Spleen (tissue), 11 donors: ENCODE results near the gene CXXC4. TPM values are rescaled to one million over a fixed set of nuclear protein-coding genes. Genes with fewer than 3 reads are reported as not detected.
A peak's percentile ranks its signal among the peaks of the same experiment; 100 is the strongest.

ENCODE experiments used
- DNase-seq: peaks from one replicate; pipeline ENCODE4 v3.0.0-alpha.2; 2020
- H3K27ac ChIP-seq, 8 donors: fragments of 200-600 bp; sonication (generic) in 7 of 8; 1 replicate in 4 of 8; 2 replicates in 4 of 8; pipeline versions ENCODE4 v1.5.0 to v1.8.0; 2016 to 2021; ENCODE audit warnings: inconsistent platforms in 4 of 8, mild to moderate bottlenecking in 4 of 8, moderate library complexity in 1 of 8
- H3K27me3 ChIP-seq, 7 donors: fragments of 200-600 bp; sonication (generic) in 6 of 7; replicated peaks in 1 of 7; 1 replicate in 4 of 7; 2 replicates in 3 of 7; pipeline versions ENCODE4 v1.5.0 to v1.8.0; 2016 to 2021; ENCODE audit warnings: inconsistent platforms in 3 of 7, mild to moderate bottlenecking in 1 of 7
- H3K36me3 ChIP-seq, 6 donors: fragments of 200-600 bp; sonication (generic) in 5 of 6; 1 replicate in 4 of 6; 2 replicates in 2 of 6; pipeline versions ENCODE4 v1.5.0 to v1.8.0; 2016 to 2021; ENCODE audit warnings: inconsistent platforms in 2 of 6
- H3K4me1 ChIP-seq, 6 donors: fragments of 200-600 bp; sonication (generic) in 5 of 6; 1 replicate in 3 of 6; 2 replicates in 3 of 6; pipeline versions ENCODE4 v1.5.0 to v1.8.0; 2016 to 2021; ENCODE audit warnings: inconsistent platforms in 3 of 6
- H3K4me3 ChIP-seq, 8 donors: fragments of 200-600 bp; sonication (generic) in 7 of 8; 1 replicate in 4 of 8; 2 replicates in 4 of 8; pipeline versions ENCODE4 v1.5.0 to v1.8.0; 2016 to 2021; ENCODE audit warnings: inconsistent platforms in 4 of 8, mild to moderate bottlenecking in 4 of 8, moderate library complexity in 2 of 8
- H3K9me3 ChIP-seq, 8 donors: fragments of 200-600 bp; sonication (generic) in 7 of 8; 1 replicate in 4 of 8; 2 replicates in 4 of 8; pipeline versions ENCODE4 v1.5.0 to v1.8.0; 2016 to 2021; ENCODE audit warnings: inconsistent platforms in 4 of 8
- POLR2A ChIP-seq, 3 donors: fragments of 450-650 bp; IDR thresholded peaks; one replicate each; pipeline ENCODE4 v1.5.1; 2017; ENCODE audit warnings: antibody characterized with exemption in 3 of 3, mild to moderate bottlenecking in 1 of 3
- POLR2AphosphoS5 ChIP-seq, 3 donors: sonication (generic); formaldehyde crosslinking; IDR thresholded peaks; one replicate each; pipeline ENCODE4 v1.5.1; 2017; ENCODE audit warnings: antibody characterized with exemption in 3 of 3
- WGBS, 5 donors: extraction: QIAGEN DNeasy Blood & Tissue Kit in 3 of 5; methylation state at CpG; one replicate each; pipeline versions ENCODE4 v1.1.5 to v1.1.7; 2013 to 2018; 5-methylcytosine and 5-hydroxymethylcytosine counted together
- intact Hi-C: fragments of 100-400 bp; cut with DNase I; formaldehyde crosslinking; loops from one replicate; pipeline ENCODE4 v1.15.0; 2023; ENCODE audit warnings: low total_unique reads
- polyA plus RNA-seq, 3 donors: library from polyadenylated mRNA; stranded (reverse); fragments of 200-250 nt; gene quantifications; one replicate each; pipeline ENCODE4 v1.2.1, GENCODE V29; 2013
- total RNA-seq, 7 donors: library from RNA; depleted of rRNA in 3 of 7; stranded (reverse); fragments of >200 nt in 3 of 7; fragmentation: NEBNext Ultra II Directional in 4 of 7; extraction: Animal tissue kit (Norgen Biotek cat#: 25700) in 4 of 7; gene quantifications; one replicate each; pipeline versions ENCODE4 v1.1.0 to v1.2.1, GENCODE V29; 2016 to 2021
- TF ChIP-seq, protein P1 (sequence below), 11 experiments: fragments of 200-600 bp in 7 of 11; fragments of 450-650 bp in 4 of 11; sonication (generic) in 4 of 11; IDR thresholded peaks in 8 of 11; conservative IDR thresholded peaks in 3 of 11; 1 replicate in 7 of 11; 2 replicates in 4 of 11; pipeline versions ENCODE4 v1.4.0 to v1.8.0; 2016 to 2021; ENCODE audit warnings: antibody characterized with exemption in 11 of 11, inconsistent platforms in 4 of 11, mild to moderate bottlenecking in 1 of 11
- donor health status: healthy with polysubstance abuse.
- donor health status: DM: no; HTN: no; CAD: no; lungs with moderate emphysema.
- donor health status: DM: no; HTN: no; CAD: no.
- donor health status: Bipolar disorder and iron deficiency.
- donor health status: healthy.
- donor health status: DM: no; HTN: no; CAD: no.
- donor health status: DM: yes; HTN: yes; CAD: no.

Gene CXXC4
- total and polyA plus RNA-seq, 10 donors, result 0.09 to 1.6 (median 0.54) TPM

- no peaks in the 10 kb centered on the region for H3K4me1 ChIP-seq
- no peak overlapping the region for H3K4me3 ChIP-seq
- no peaks in the 10 kb centered on the region for H3K36me3 ChIP-seq
- TF ChIP-seq, protein P1, sequence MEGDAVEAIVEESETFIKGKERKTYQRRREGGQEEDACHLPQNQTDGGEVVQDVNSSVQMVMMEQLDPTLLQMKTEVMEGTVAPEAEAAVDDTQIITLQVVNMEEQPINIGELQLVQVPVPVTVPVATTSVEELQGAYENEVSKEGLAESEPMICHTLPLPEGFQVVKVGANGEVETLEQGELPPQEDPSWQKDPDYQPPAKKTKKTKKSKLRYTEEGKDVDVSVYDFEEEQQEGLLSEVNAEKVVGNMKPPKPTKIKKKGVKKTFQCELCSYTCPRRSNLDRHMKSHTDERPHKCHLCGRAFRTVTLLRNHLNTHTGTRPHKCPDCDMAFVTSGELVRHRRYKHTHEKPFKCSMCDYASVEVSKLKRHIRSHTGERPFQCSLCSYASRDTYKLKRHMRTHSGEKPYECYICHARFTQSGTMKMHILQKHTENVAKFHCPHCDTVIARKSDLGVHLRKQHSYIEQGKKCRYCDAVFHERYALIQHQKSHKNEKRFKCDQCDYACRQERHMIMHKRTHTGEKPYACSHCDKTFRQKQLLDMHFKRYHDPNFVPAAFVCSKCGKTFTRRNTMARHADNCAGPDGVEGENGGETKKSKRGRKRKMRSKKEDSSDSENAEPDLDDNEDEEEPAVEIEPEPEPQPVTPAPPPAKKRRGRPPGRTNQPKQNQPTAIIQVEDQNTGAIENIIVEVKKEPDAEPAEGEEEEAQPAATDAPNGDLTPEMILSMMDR (IDR thresholded peaks at IDR 0.05 in 8 of 11, conservative IDR thresholded peaks at IDR 0.05 in 3 of 11), result no peak
- H3K9me3 ChIP-seq, result no peaks in the 10 kb centered on the region
- no peak overlapping the region for H3K27ac ChIP-seq
- H3K27me3 ChIP-seq, result peaks cover 0 to 45% (median 0%) of the 10 kb centered on the region in 7 donors
- 85 to 94% (median 89%) methylated on average over 2 of the region's 2 CpGs for WGBS, 5 donors
- intact Hi-C loops, result no loop called here
- DNase-seq, result no peak
These were observed 7.8 kb upstream of the CXXC4 start for GRCh38 chr4:104502471-104502870.

- WGBS, 5 donors, result 69 to 79% (median 71%) methylated on average over 3 of the region's 3 CpGs
- no peaks in the 10 kb centered on the region for H3K36me3 ChIP-seq
- no peak overlapping the region for H3K4me3 ChIP-seq
- TF ChIP-seq POLR2A (IDR thresholded peaks at IDR 0.05) (no peak), POLR2AphosphoS5 (IDR thresholded peaks at IDR 0.05) (no peak)
- TF ChIP-seq, protein P1 (IDR thresholded peaks at IDR 0.05 in 8 of 11, conservative IDR thresholded peaks at IDR 0.05 in 3 of 11), result no peak
- no peak for DNase-seq
- H3K27me3 ChIP-seq, result peaks cover 0 to 57% (median 4%) of the 10 kb centered on the region in 7 donors
- H3K9me3 ChIP-seq, result no peaks in the 10 kb centered on the region
- no peaks in the 10 kb centered on the region for H3K4me1 ChIP-seq
- H3K27ac ChIP-seq, result no peak overlapping the region
- intact Hi-C loops, result no loop called here
These were observed 6.6 kb upstream of the CXXC4 start for GRCh38 chr4:104501290-104501689.

GRCh38 chr4:104500442-104500841, 5.7 kb upstream of the CXXC4 start:
- Histone ChIP-seq H3K9me3 (no peaks in the 10 kb centered on the region), H3K27ac (no peak overlapping the region), H3K36me3 (no peaks in the 10 kb centered on the region), H3K4me3 (no peak overlapping the region), H3K4me1 (peaks cover 0 to 5% (median 1%) of the 10 kb centered on the region in 6 donors), H3K27me3 (peaks cover 0 to 65% (median 5%) of the 10 kb centered on the region in 7 donors)
- no peak for TF ChIP-seq POLR2AphosphoS5 (IDR thresholded peaks at IDR 0.05)
- TF ChIP-seq, protein P1 (IDR thresholded peaks at IDR 0.05 in 8 of 11, conservative IDR thresholded peaks at IDR 0.05 in 3 of 11), result no peak
- TF ChIP-seq POLR2A (IDR thresholded peaks at IDR 0.05), result no peak
- DNase-seq, result no peak
- intact Hi-C loops, result no loop called here
- 25 to 38% (median 36%) methylated on average over 5 of the region's 5 CpGs for WGBS, 5 donors

DNA sequence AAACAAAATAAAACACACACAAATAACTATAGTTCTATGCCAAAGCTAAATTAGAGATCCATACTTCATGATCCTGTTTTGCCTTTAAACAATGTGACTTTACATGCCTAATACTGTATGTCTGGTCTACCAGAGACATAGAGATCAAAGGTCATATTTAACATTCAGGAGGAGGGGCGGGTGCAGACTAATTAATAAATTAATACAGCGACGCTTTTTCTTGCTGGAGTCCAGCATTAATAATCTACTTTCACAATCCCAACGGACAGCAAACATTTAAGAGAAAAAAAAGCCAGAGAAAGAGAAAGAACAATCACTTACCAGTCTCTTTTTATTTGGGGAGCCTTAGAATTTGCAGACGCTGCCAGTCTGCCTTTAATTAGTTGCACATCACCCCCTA, 509 bp downstream of the CXXC4 start:
- intact Hi-C loops, result no loop called here
- TF ChIP-seq, protein P1 (IDR thresholded peaks at IDR 0.05 in 8 of 11, conservative IDR thresholded peaks at IDR 0.05 in 3 of 11), result no peak
- no peak for TF ChIP-seq POLR2AphosphoS5 (IDR thresholded peaks at IDR 0.05)
- TF ChIP-seq POLR2A (IDR thresholded peaks at IDR 0.05), result no peak
- DNase-seq, result no peak
- H3K4me3 ChIP-seq, result peak overlapping the region in 3 of 8 donors; percentile 25 to 64 (median 38)
- no peaks in the 10 kb centered on the region for H3K36me3 ChIP-seq
- H3K27me3 ChIP-seq, result peaks cover 0 to 97% (median 40%) of the 10 kb centered on the region in 7 donors
- no peaks in the 10 kb centered on the region for H3K9me3 ChIP-seq
- H3K27ac ChIP-seq, result peak overlapping the region in 2 of 8 donors; percentile 45 to 68
- WGBS, 5 donors, result 34 to 43% (median 40%) methylated on average over 5 of the region's 5 CpGs
- H3K4me1 ChIP-seq, result peaks cover 0 to 50% (median 26%) of the 10 kb centered on the region in 6 donors
